Liver (tissue), 9 donors: ENCODE measurements around the gene TSHZ2. TPM values are rescaled to one million over a fixed set of nuclear protein-coding genes. Genes with fewer than 3 reads are reported as not detected.
A peak's percentile ranks its signal among the peaks of the same experiment; 100 is the strongest.

ENCODE experiments used
- DNase-seq: peaks from one replicate; pipeline ENCODE4 v3.0.0-alpha.2; 2017; ENCODE audit warnings: low spot score
- H3K27ac ChIP-seq, 2 donors: one replicate each; pipeline ENCODE4 v1.7.0; 2013; ENCODE audit warnings: inconsistent platforms in 2 of 2, low read length in 2 of 2, control low read depth in 1 of 2, low read depth in 1 of 2, mild to moderate bottlenecking in 1 of 2
- H3K27me3 ChIP-seq, 4 donors: one replicate each; pipeline versions ENCODE4 v1.6.1 to v1.7.0; 2013; ENCODE audit warnings: low read length in 3 of 4, inconsistent platforms in 1 of 4, mild to moderate bottlenecking in 1 of 4, moderate library complexity in 1 of 4; ENCODE audit not compliant: control insufficient read depth in 4 of 4, insufficient read depth in 4 of 4
- H3K36me3 ChIP-seq, 4 donors: one replicate each; pipeline versions ENCODE4 v1.6.1 to v1.7.0; 2013; ENCODE audit warnings: low read length in 3 of 4, mild to moderate bottlenecking in 3 of 4, low read depth in 1 of 4, moderate library complexity in 1 of 4; ENCODE audit not compliant: control insufficient read depth in 4 of 4, insufficient read depth in 3 of 4
- H3K4me1 ChIP-seq, 4 donors: one replicate each; pipeline versions ENCODE4 v1.6.1 to v1.7.0; 2013; ENCODE audit warnings: low read length in 3 of 4, mild to moderate bottlenecking in 3 of 4, moderate library complexity in 1 of 4; ENCODE audit not compliant: control insufficient read depth in 4 of 4, insufficient read depth in 4 of 4
- H3K4me3 ChIP-seq, 3 donors: one replicate each; pipeline versions ENCODE4 v1.6.1 to v1.7.0; 2013; ENCODE audit warnings: low read length in 3 of 3, control low read depth in 1 of 3, low read depth in 1 of 3, mild to moderate bottlenecking in 1 of 3
- H3K9ac ChIP-seq, 2 donors: one replicate each; pipeline ENCODE4 v1.7.0; 2013; ENCODE audit warnings: low read length in 2 of 2, mild to moderate bottlenecking in 2 of 2, moderate library complexity in 2 of 2, control low read depth in 1 of 2, low read depth in 1 of 2
- H3K9me3 ChIP-seq, 4 donors: one replicate each; pipeline versions ENCODE4 v1.6.1 to v1.7.0; 2013; ENCODE audit warnings: low read length in 3 of 4; ENCODE audit not compliant: control insufficient read depth in 4 of 4
- HNF4A ChIP-seq, 2 donors: conservative IDR thresholded peaks; 2 replicates each; pipeline ENCODE4 v1.6.1; 2016; ENCODE audit warnings: antibody characterized with exemption in 2 of 2, mild to moderate bottlenecking in 2 of 2
- NR2F2 ChIP-seq: IDR thresholded peaks from 2 replicates; pipeline ENCODE4 v1.6.1; 2016; ENCODE audit warnings: antibody characterized with exemption
- RAD21 ChIP-seq, 2 donors: IDR thresholded peaks; 2 replicates each; pipeline ENCODE4 v1.6.1; 2016; ENCODE audit warnings: antibody characterized with exemption in 2 of 2, mild to moderate bottlenecking in 2 of 2
- RXRA ChIP-seq, 2 donors: IDR thresholded peaks; 2 replicates each; pipeline ENCODE4 v1.6.1; 2017 to 2018; ENCODE audit warnings: antibody characterized with exemption in 2 of 2, mild to moderate bottlenecking in 1 of 2
- TAF1 ChIP-seq: conservative IDR thresholded peaks from 2 replicates; pipeline ENCODE4 v1.6.1; 2016; ENCODE audit warnings: antibody characterized with exemption, mild to moderate bottlenecking
- WGBS: extraction: QIAGEN DNeasy Blood & Tissue Kit; methylation state at CpG from one replicate; pipeline ENCODE4 v1.1.7; 2013; 5-methylcytosine and 5-hydroxymethylcytosine counted together
- polyA plus RNA-seq, 2 donors: library from polyadenylated mRNA; stranded (reverse) in 1 of 2; unstranded in 1 of 2; fragments of 200-250 nt in 1 of 2; fragments of >200 nt in 1 of 2; fragmentation: Nextera tagmentation in 1 of 2; extraction: Ambion mirVana in 1 of 2; gene quantifications; one replicate each; pipeline versions ENCODE4 v1.2.1 to v1.2.3, GENCODE V29; 2013 to 2015
- total RNA-seq, 2 donors: library from RNA; depleted of rRNA; stranded (reverse); fragments of >200 nt; gene quantifications; one replicate each; pipeline ENCODE4 v1.2.3, GENCODE V29; 2014
- TF ChIP-seq, protein P1 (sequence below): IDR thresholded peaks from 2 replicates; pipeline ENCODE4 v1.6.1; 2016; ENCODE audit warnings: antibody characterized with exemption
- donor health status: healthy.
- donor health status: healthy.
- donor health status: healthy.
- donor health status: healthy.
- donor health status: healthy.

Gene TSHZ2
- total and polyA plus RNA-seq, 4 donors = 2.9 to 11.3 (median 7.8) TPM

DNA sequence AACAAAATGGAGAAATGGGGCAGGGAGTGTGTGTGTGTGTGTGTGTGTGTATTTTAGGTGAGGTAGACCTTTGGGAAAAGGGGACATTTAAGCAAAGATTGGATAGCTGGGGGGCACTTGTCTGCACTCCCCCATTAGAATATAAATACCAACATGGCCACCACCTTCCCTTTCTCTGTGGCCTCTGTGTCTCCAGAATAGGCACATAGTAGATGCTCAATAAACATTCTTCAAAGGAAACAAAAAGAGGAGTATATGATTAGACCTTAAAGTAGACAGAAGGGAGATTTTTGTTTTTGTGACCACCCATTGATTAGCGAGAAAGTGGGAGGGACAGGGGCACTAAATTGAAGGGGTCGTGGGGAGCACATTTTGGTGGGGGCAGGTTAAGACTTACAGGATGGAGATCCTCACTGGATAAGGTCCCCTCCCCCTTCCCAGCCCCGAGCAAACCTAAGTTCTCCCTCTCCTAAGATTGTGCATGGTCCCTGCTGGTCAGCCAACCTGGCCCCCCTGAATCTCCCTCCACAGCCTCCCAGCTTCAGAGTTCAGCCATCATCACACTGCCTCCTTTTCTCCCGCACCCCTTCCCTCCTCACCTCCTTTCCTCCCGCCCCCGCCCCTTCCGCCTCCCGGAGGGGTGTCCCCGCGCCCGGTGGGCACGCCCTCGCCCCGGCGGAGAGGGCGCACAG lies 514 bp upstream of the TSHZ2 start:
- TF ChIP-seq NR2F2 = no peak
- Histone ChIP-seq H3K4me1 (peaks cover 0 to 19% (median 2%) of the 10 kb centered on the region in 4 donors), H3K36me3 (no peaks in the 10 kb centered on the region), H3K4me3 (peak overlapping the region; percentile 75 to 84 (median 77)), H3K9me3 (no peaks in the 10 kb centered on the region), H3K27ac (peak overlapping the region; percentile 86 to 93), H3K27me3 (no peaks in the 10 kb centered on the region), H3K9ac (no peak overlapping the region)
- WGBS = 11% methylated on average over 16 of the region's 16 CpGs
- DNase-seq = no peak

DNA sequence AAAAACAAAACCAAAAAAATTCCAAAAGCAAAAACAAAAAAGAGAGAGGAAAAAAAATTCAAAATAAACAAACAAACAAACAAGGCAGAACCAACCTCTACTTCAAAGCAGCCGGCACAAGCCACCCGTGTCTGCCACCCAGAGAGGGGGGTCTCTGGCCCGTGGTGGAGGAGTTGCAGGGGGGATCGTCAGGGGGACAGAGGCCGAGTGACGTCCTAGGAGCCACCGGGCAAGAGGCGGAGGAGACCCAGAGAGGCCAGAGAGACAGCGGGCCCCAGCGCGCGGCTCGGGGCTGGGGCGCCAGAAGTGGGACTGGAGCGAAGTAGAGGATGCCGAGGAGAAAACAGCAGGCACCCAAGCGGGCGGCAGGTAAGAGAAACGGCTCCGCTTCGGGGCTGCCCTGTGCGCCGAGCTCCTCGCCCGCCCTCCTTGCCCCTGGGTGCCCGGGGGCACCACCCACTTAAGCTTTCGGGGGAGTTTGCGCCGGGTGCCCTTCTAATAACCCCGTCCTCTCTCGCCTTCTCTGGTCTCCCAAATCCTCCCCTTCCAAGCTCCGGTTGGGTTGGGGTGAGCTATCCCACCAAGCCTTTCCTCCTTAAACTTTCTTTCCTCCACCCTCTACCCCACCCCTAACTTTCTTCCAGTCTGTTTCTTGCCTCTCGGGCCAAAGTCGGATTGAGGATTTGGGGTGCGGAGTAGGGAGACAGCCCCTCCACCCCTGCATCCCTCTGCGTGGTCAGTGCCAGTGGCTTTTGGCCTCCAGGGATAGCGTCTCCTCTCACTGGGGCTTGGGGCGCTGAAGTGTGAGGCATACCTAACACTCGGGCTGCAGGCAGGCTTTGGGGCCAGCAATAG lies 1.0 kb downstream of the TSHZ2 start:
- DNase-seq = no peak
- WGBS = 4% methylated on average over 39 of the region's 39 CpGs
- peak overlapping the region; percentile 75 to 84 (median 77) for H3K4me3 ChIP-seq
- peaks cover 0 to 19% (median 2%) of the 10 kb centered on the region in 4 donors for H3K4me1 ChIP-seq
- peak overlapping the region; percentile 63 to 72 for H3K9ac ChIP-seq
- peak overlapping the region; percentile 86 to 93 for H3K27ac ChIP-seq
- no peaks in the 10 kb centered on the region for H3K9me3 ChIP-seq
- H3K36me3 ChIP-seq = no peaks in the 10 kb centered on the region
- no peaks in the 10 kb centered on the region for H3K27me3 ChIP-seq
- TF ChIP-seq RAD21 (IDR thresholded peaks at IDR 0.05) = peak in 1 of 2 donors; percentile 28
- TF ChIP-seq TAF1 = peak; percentile 56
- TF ChIP-seq NR2F2 = no peak

DNA sequence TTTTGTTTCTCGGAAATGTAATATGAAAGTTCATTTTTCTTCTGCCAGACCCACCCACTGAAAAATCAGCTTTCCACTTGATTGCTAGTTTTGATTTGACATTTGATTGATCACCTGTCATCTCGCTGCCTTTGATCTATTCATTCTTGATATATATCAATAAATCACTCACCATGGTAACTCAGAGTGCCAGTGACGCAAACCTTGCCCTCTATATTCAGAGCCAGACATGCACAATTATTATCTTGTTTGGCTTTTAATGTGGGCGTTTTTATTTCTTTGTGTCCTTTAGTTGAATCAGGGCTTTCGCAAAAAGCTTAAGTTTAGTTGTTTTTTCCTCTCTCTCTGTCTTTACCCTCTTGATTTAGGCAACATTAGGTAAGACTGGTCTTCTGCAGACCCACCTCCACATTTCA lies 2.0 kb downstream of the TSHZ2 start:
- 19% methylated on average over 5 of the region's 5 CpGs for WGBS
- no peaks in the 10 kb centered on the region for H3K36me3 ChIP-seq
- peaks cover 0 to 19% (median 2%) of the 10 kb centered on the region in 4 donors for H3K4me1 ChIP-seq
- peak overlapping the region; percentile 61 to 63 for H3K9ac ChIP-seq
- peak in 1 of 2 donors; percentile 32 for TF ChIP-seq RXRA (IDR thresholded peaks at IDR 0.05)
- TF ChIP-seq, protein P1, sequence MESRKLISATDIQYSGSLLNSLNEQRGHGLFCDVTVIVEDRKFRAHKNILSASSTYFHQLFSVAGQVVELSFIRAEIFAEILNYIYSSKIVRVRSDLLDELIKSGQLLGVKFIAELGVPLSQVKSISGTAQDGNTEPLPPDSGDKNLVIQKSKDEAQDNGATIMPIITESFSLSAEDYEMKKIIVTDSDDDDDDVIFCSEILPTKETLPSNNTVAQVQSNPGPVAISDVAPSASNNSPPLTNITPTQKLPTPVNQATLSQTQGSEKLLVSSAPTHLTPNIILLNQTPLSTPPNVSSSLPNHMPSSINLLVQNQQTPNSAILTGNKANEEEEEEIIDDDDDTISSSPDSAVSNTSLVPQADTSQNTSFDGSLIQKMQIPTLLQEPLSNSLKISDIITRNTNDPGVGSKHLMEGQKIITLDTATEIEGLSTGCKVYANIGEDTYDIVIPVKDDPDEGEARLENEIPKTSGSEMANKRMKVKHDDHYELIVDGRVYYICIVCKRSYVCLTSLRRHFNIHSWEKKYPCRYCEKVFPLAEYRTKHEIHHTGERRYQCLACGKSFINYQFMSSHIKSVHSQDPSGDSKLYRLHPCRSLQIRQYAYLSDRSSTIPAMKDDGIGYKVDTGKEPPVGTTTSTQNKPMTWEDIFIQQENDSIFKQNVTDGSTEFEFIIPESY = no peak
- TF ChIP-seq RAD21 (IDR thresholded peaks at IDR 0.05) = peak in 1 of 2 donors; percentile 4
- no peak for TF ChIP-seq HNF4A (conservative IDR thresholded peaks at IDR 0.05)
- DNase-seq = no peak
- H3K4me3 ChIP-seq = peak overlapping the region; percentile 75 to 77 (median 77)
- H3K27ac ChIP-seq = peak overlapping the region; percentile 86 to 93
- no peaks in the 10 kb centered on the region for H3K27me3 ChIP-seq
- H3K9me3 ChIP-seq = no peaks in the 10 kb centered on the region

DNA sequence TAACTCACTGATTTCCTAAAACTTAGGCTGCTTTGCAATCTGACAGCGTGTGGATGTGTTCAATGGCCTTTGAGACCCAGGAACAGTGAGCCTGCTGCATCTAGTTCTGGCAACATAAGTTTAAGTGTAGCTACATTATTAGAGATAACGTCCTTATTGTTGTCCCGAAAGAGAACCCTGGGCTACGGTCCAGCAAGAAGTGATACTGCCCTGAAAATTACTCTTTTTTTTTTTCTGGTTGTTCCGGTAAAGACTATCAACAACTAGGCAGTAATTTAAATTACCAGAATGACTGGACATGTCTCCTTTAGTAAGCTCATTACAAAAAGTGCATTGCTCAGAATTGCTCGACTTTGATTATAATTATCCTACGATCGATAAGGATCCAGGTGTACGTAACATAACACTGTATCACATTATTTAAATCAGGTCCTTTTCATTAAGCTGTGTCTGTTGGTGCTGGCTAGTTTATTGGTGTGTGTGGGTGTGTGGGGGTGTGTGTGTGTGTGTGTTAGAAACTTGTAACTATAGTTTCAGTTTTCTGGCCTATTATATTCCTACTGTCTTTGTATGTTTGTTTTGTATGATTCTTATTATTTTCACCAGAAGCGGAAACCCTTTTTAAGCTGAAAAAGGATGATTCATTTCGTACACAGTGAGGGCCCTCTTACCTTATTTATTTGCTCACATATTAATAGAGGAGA lies 3.0 kb downstream of the TSHZ2 start:
- Histone ChIP-seq H3K27ac (peak overlapping the region; percentile 86 to 93), H3K9ac (peak overlapping the region; percentile 45 to 63), H3K4me1 (peaks cover 0 to 19% (median 2%) of the 10 kb centered on the region in 4 donors), H3K27me3 (no peaks in the 10 kb centered on the region), H3K4me3 (peak overlapping the region; percentile 75 to 77 (median 77)), H3K36me3 (no peaks in the 10 kb centered on the region), H3K9me3 (no peaks in the 10 kb centered on the region)
- 54% methylated on average over 11 of the region's 11 CpGs for WGBS
- no peak for DNase-seq
- TF ChIP-seq RAD21 (IDR thresholded peaks at IDR 0.05) = peak in 1 of 2 donors; percentile 20
- TF ChIP-seq HNF4A (conservative IDR thresholded peaks at IDR 0.05) = peak in 1 of 2 donors; percentile 23
- TF ChIP-seq TAF1 = no peak
